HG02938 (cell line): ENCODE data around the gene DPM2.

Experiments used
- ATAC-seq: cut with Tn5 transposase; IDR thresholded peaks from one replicate; pipeline ENCODE4 v1.9.1; 2021; ENCODE audit warnings: mild to moderate bottlenecking, moderate library complexity; ENCODE audit not compliant: unreplicated experiment

Gene DPM2

DNA sequence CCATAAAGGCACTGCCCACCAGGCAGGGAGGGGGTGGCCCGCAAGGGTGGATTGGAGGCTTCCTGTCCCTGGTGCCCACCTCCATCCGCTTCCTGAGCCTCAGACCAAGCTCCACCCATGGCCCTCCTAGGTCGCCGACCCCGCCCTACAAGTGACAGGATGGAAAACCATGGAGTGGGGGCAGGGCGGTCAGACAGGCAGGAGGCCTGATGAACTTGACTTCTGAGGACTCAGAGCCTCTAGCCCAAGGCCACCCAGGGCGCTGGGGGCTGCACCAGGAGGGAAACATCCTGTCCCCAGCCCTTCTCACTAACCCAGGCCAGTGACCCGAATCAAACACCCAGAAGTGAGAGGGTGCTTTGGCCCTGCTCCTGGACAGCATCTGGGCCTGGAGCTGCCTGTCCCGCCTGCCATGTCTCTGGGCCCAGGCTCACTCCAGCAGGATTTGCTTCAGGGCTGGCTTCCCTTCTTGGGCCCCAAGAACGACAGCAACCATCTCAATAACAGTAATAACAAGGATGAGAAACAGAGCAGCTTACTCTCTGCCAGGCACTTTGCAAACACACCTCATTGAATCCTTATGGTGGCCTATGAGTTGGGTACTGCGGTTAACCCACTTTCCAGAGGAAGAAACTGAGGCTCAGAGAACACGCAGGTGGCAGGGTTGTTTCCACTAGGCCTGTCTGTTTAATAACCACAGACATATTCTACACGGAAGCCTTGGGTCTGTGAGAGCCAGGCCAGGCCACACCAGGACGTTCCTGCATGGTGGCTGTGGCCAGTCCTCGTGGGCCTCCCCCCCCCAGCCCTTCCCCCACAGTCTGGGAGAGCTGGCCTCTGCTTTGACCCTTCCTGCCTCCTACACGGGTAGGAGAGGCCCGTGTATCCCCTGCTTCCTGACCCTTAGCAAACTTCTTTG is 33.8 kb downstream of the DPM2 start:
- ATAC-seq: no peak

DNA sequence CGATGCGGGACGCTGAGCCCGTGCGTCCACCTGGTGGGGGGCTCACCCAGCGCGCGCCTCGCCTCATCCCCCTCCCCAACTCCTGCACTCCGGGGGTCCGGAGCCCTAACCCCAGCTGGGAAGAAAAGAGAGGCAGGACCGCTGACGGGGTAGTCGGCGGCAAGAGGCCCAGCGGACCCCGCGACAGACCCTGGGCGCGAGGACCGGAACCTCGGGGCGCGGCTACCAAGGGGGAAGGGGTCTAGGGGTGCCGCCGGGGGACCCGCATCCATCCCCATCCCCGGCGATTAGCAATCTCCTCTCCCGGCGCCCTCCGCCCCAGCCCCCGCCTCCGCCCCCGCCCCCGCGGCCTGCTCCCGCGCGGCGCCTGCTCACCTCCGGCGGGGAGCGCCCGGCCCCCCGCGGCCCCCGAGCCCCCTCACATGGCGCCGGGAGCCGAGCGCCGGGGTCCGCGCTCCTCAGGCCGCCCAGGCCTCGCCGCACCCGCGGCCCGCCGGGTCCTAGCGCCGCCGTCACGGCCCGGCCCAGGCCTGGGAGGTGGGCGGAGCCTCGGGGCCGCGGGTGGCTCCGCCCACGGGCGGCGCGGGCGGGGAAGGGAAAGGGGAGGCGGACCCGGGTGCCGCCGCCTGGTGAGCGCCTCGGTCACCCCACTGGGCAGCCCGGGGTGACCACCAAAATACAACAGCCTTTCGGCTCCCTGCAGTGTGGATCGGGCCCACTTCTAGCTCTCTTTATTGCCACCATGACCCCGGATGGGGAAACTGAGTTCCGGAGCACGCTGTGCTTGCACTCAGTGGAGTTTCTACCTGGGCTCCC is 38.3 kb downstream of the DPM2 start, which contains the start of gene ST6GALNAC6:
Gene ST6GALNAC6, minus strand, starts transcription at position 476 of the 816 bp plus-strand sequence. CDS start 1,622 bp downstream, outside the sequence.
- no peak for ATAC-seq

DNA sequence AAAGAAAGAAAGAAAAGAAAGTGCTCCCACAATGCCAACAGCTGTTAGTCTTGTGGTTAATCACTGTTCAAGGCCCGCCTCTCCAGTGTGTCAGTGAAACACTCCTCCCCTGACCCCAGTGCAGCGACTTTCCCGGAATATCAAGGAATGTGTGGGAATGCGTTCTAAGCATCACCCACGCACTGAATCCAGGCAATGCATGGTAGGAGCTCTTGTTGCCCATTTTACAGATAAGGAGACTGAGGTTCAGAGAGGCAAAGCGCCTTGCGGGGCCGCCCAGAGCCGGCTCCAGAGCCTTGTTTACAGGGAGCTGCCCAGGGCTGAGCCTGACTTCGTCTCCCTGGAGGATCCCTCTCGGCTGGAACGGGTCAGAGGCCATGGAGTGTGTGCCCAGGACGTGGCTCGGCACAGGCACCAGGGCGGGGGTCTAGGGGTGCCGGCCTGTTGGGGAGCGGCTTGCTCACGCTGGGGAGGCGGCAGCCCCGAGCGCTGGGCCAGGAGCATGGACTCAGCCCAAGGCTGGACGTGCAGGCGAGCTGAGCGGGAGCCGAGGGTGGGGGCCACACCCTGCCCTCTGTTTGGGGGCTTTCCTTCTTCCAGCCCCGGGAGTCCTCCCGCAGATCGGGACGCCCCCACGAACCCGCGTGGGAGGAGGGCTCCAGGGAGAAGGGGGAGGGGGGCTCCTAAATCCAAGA is 39.1 kb downstream of the DPM2 start:
- no peak for ATAC-seq

DNA sequence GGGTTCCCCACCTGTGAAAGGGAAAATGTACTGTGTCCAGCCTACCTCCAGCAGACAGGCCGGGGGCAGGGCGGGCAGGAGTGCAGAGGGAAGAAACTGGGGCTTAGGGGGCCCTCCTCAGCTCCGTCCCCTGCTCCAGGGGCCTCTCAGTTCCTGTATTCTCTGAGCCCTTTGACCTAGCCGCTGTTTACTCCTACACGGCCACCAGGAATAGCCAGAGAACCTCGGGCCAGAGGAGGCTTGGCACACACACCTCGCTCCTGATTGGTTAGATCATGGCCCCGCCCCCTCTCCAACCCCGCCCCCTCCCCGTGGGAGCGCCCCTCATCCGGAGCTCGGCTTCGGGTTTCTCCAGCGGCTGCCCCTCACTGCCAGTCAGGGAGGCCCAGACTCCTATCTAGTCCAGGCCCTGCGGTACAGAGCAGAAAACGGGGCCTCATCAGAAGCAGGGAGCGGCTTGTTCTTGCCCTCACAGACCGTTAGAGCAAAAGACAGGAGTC is 40.4 kb downstream of the DPM2 start:
- ATAC-seq: no peak

DNA sequence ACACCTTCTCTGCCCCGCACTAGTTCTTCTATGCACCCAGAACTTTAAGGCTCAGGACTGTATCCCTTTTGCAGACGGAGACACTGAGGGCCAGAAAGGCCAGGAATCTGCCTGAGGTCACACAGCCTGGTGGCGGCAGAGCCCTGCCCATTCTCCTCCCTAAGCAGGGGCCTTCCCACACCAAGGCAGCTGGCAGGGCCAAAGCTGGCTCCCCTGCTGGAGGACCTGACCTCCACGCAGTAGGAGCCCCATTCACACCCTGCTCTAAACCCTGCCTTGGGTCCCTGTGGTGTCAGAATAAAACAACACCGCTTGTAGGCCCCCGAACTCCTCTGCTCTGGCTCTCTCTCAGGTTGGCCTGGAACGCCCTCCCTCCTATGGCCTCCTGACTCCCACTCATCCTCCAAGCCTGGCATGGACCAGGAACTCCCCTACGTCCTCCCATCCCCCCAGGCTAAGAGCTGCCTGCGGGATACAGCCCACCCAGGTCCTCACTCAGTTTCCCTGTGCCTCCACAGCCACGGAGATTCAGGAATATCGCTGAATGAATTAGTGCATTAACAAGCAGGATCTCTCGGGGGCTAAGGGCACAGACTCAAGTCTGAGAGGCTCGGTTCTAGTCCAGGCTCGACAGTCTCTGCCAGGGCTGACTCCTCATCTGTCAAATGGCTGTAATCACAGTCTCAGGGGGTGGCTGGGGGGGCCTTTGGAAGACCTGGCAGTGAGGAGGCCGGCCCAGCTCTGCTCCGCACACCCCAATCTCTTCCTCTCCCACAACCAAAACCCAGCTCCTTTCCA is 41.1 kb downstream of the DPM2 start:
- ATAC-seq: no peak

DNA sequence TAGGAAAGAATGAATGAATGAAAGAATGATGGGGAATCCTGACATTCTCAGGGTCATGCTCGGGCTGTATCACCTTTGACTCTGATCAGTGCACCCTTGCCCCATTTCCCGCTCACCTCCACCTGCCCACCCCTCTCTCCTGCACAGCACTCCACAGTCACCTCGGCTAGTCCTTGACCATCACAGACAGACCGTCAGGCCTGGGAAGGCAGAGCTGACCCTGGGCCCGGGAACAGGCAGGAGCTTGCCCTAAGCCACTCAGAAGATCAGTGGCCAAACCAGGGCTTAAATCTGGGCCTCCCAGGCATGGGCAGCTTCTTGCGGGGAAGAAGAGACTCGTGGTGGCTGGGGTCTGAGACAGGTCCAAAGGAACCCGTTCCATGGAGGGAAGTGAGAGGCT is 41.8 kb downstream of the DPM2 start:
- no peak for ATAC-seq

DNA sequence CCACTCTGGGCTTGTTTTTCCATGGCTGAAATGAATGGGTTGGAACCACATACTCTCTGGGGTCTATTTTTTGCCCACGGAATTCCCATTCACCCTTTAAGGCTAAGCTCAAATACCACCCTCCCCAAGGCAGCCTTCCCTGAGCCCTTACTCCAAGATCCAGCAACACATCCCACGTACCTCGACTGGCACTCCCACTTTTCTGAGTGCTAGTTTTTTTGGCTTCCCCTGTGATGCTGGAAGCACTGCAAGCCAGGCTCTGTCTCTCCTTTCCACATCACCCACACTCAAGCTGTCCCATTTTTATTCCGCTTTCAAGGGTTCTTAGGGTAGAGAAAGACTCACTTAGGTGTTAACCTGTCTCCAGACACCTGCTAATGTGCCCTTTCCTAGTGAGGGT is 44.3 kb downstream of the DPM2 start:
- no peak for ATAC-seq

DNA sequence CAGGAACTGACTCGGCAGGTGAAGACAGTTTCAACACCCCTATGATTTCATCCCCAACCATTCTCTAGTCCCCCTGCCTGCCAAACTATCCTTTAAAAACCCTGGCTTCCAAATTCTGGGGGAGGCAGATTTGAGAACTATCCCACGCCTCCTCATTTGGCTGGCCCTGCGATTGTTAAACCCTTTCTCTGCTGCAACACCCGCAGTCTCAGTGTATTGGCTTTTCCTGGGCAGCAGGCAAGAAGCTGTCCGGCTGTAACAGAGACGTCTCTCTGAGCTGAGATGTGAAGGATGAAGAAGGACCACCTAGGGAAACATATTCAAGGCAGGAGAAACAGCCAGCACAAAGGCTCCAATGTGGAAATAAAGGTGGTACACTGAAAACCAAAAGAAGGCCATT is 44.8 kb downstream of the DPM2 start:
- no peak for ATAC-seq

DNA sequence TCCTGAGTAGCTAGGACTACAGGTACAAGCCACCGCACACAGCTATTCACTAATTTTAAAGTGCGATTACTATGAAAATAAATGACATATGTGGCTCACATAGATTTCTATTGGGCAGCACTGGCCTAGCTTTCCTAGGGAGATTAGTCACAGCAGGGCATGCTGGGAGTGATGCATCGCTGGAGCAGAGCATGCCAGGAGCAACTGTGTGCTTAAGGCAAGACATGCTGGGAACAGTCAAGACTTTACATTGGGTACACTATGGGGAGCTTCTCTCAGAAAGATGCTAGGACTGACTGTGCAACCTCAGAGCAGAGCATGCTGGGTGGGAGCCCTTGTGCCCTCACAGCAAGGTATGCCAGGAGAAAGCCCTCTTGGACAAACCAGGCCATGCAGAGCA is 47.6 kb downstream of the DPM2 start:
- no peak for ATAC-seq

DNA sequence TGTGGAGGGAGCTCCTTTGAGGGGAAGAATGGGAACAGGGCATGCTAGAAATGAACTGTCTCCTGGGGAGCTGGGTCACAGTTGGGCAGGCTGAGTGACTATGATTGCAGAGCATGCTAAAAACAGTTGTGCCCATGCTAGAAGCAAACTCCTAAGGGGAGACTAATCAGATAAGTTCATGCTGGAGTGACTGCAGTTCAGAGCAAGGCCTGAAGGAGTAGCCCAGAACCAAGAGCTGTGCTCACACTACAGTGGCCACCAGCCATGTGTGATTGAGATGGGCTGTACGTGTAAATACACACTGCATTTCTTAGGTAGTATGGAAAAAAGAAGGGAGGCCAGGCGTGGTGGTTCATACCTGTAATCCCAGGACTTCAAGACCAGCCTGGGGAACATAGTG is 49.9 kb downstream of the DPM2 start:
- no peak for ATAC-seq

DNA sequence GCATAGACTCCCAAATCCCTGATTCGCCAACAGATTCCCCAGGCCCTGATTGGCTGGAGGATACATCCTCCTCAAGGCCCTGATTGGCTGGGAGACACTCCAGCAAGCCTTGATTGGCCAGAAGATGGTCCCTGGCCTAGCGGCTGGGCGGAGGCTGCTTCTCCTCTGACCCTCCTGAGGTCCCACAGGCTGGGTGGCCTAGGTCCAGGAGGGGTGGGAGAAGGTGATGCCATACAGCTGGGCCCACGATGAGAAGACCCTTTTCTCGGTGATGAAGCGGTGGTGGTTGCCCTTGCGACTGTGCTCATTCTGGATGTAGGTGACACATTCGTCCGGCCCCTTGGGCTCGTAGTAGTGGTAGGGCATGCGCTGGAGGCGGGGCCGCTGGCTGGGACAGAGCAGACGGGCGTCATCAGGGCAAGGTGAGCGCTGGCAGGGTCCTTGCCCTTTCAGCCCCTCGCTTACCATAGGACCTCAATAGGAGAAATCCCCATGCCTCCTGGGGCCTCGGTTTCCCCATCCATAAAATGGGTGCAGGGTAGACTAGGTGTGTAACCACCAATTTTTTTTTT is 51.2 kb downstream of the DPM2 start:
- no peak for ATAC-seq

DNA sequence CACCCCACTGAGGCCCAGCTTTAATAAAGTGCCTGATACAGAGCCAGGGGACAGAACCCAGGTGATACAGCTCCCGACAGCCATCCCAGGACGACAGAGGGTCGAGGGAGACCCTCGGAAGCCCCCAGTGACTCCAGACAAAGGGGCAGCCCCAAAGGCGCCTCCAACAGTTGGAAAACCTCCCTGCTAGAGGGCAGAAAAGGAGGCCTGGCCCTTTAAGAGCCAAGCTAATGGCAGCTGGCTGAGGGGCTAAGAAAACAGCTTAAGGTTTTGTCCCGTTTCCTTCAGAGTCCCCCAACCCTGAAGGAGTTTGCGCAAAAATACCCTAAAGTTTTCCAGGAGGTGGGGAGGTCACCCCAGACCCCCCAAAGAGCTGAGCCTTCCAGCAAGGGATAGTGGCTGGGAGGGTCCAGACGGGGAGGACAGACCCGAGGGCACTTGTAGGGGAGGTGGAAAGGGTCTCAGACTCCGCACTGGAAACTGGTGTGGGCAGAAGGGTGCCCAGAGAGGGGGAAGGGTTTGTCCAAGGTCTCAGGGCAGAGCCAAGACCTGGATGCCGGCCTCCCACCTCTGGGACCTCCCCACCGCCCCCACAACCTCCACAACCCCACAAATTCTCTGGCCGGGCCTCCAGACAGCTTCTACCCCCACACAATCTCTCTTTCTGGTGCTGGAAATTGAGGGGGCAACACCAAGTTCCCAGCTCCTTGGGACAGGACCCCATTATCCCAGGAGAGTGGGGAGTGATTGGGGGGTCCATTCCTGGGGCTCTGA is 52.0 kb downstream of the DPM2 start:
- no peak for ATAC-seq
